IMR-90 (cell line): ENCODE results near the gene MLLT10. TPM values are rescaled to one million over a fixed set of nuclear protein-coding genes. Genes with fewer than 3 reads are reported as not detected.
"Not testable (repeated sequence)": the region's sequence is repeated elsewhere in the genome, so short reads cannot be mapped to it uniquely, and the experiment has no call there.

Experiments used
- ATAC-seq: fragments of 200-7000 bp; cut with Tn5 transposase; 2 replicates; pipeline ENCODE4 v1.9.1; 2020; ENCODE audit warnings: low read depth, mild to moderate bottlenecking, moderate library complexity
- BruUV-seq: library from RNA; stranded (reverse); fragments of 400-500 nt; replicated peaks from 2 replicates; lab custom pipeline; 2021; lab: Mats Ljungman, UMichigan
- CTCF ChIA-PET: fragments of 300-600 bp; formaldehyde crosslinking; extraction: SDS; loops from one replicate; lab custom pipeline; 2021; ENCODE audit warnings: antibody characterized with exemption; lab: Yijun Ruan, JAX
- POLR2A ChIA-PET: fragments of 300-600 bp; sonication (Branson Sonifier 250); formaldehyde crosslinking; loops from one replicate; lab custom pipeline; 2022; ENCODE audit warnings: antibody characterized with exemption; ENCODE audit not compliant: unreplicated experiment; lab: Charles Lee
- DNase-seq: peaks from one replicate; pipeline ENCODE4 v3.0.0; 2013
- H2AFZ ChIP-seq: replicated peaks from 2 replicates; pipeline ENCODE3; 2013; ENCODE audit warnings: low read length, mild to moderate bottlenecking; ENCODE audit not compliant: poor library complexity
- H2AK5ac ChIP-seq: 2 replicates; pipeline ENCODE4 v1.6.1; 2013; ENCODE audit warnings: low read depth, low read length, inconsistent platforms
- H2AK9ac ChIP-seq: replicated peaks from 2 replicates; pipeline ENCODE3; 2013; ENCODE audit warnings: mild to moderate bottlenecking, low read depth, low read length, moderate library complexity; ENCODE audit not compliant: poor library complexity
- H2BK120ac ChIP-seq: 2 replicates; pipeline ENCODE4 v1.6.1; 2013; ENCODE audit warnings: low read depth, low read length, inconsistent platforms
- H2BK15ac ChIP-seq: 3 replicates; pipeline ENCODE4 v1.6.1; 2013; ENCODE audit warnings: low read depth, low read length, inconsistent platforms
- H2BK20ac ChIP-seq: 2 replicates; pipeline ENCODE4 v1.6.1; 2013; ENCODE audit warnings: low read depth, mild to moderate bottlenecking, inconsistent platforms, low read length, moderate library complexity
- H2BK5ac ChIP-seq: 2 replicates; pipeline ENCODE4 v1.6.1; 2013; ENCODE audit warnings: mild to moderate bottlenecking, low read depth, low read length, inconsistent platforms; ENCODE audit not compliant: poor library complexity, severe bottlenecking
- H3K14ac ChIP-seq: replicated peaks from 2 replicates; pipeline ENCODE4 v1.6.1; 2013; ENCODE audit warnings: low read depth, low read length, inconsistent platforms
- H3K18ac ChIP-seq: 2 replicates; pipeline ENCODE4 v1.6.1; 2013; ENCODE audit warnings: low read depth, low read length, control low read depth
- H3K23ac ChIP-seq: 2 replicates; pipeline ENCODE4 v1.6.1; 2013; ENCODE audit warnings: low read depth, low read length, inconsistent platforms
- H3K27ac ChIP-seq: 2 replicates; pipeline ENCODE4 v1.5.1; 2013; ENCODE audit warnings: mild to moderate bottlenecking, control low read depth, low read length; ENCODE audit not compliant: insufficient read depth
- H3K27me3 ChIP-seq: 2 replicates; pipeline ENCODE4 v1.6.1; 2013; ENCODE audit warnings: low read length; ENCODE audit not compliant: control insufficient read depth, insufficient read depth
- H3K36me3 ChIP-seq: 2 replicates; pipeline ENCODE4 v1.6.1; 2013; ENCODE audit warnings: low read length, mixed read lengths; ENCODE audit not compliant: control insufficient read depth, insufficient read depth
- H3K4ac ChIP-seq: 2 replicates; pipeline ENCODE4 v1.6.1; 2013; ENCODE audit warnings: low read depth, low read length, inconsistent platforms
- H3K4me1 ChIP-seq: 2 replicates; pipeline ENCODE4 v1.6.1; 2013; ENCODE audit warnings: low read length, mixed read lengths; ENCODE audit not compliant: control insufficient read depth, insufficient read depth
- H3K4me2 ChIP-seq: 2 replicates; pipeline ENCODE4 v1.6.1; 2013; ENCODE audit warnings: low read depth, mild to moderate bottlenecking, control low read depth, low read length, moderate library complexity
- H3K4me3 ChIP-seq: 2 replicates; pipeline ENCODE4 v1.5.1; 2013; ENCODE audit warnings: low read depth, mild to moderate bottlenecking, control low read depth, low read length, moderate library complexity; ENCODE audit not compliant: insufficient read depth
- H3K56ac ChIP-seq: 2 replicates; pipeline ENCODE4 v1.6.1; 2013; ENCODE audit warnings: low read length, inconsistent platforms; ENCODE audit not compliant: insufficient read depth; ENCODE audit errors: extremely low read depth
- H3K79me1 ChIP-seq, 2 experiments: 2 replicates each; pipeline ENCODE4 v1.6.1; 2013; ENCODE audit warnings: low read length in 2 of 2, inconsistent platforms in 1 of 2, low read depth in 1 of 2
- H3K9ac ChIP-seq: 2 replicates; pipeline ENCODE4 v1.6.1; 2013; ENCODE audit warnings: low read depth, low read length, control low read depth
- H3K9me1 ChIP-seq: 2 replicates; pipeline ENCODE4 v1.6.1; 2013; ENCODE audit warnings: low read length, inconsistent platforms; ENCODE audit not compliant: insufficient read depth
- H3K9me3 ChIP-seq: 2 replicates; pipeline ENCODE4 v1.6.1; 2013; ENCODE audit warnings: low read length; ENCODE audit not compliant: control insufficient read depth, insufficient read depth
- H4K20me1 ChIP-seq: 2 replicates; pipeline ENCODE4 v1.6.1; 2013; ENCODE audit warnings: low read length, inconsistent platforms; ENCODE audit not compliant: insufficient read depth
- H4K5ac ChIP-seq: 2 replicates; pipeline ENCODE4 v1.6.1; 2013; ENCODE audit warnings: mild to moderate bottlenecking, low read depth, low read length, control low read depth
- H4K8ac ChIP-seq, 2 experiments: 2 replicates each; pipeline ENCODE4 v1.6.1; 2013; ENCODE audit warnings: low read depth in 2 of 2, low read length in 2 of 2, control low read depth in 1 of 2, inconsistent platforms in 1 of 2
- H4K91ac ChIP-seq: 2 replicates; pipeline ENCODE4 v1.6.1; 2013; ENCODE audit warnings: low read depth, low read length, inconsistent platforms; ENCODE audit not compliant: insufficient read depth
- WGBS, 2 experiments: methylation state at CpG; one replicate each; pipeline versions ENCODE4 v1.1.5 to v1.1.7; 2013; ENCODE audit warnings: missing lambda C conversion rate in 2 of 2; ENCODE audit not compliant: insufficient read length in 1 of 2; ENCODE audit errors: extremely low coverage in 2 of 2; 5-methylcytosine and 5-hydroxymethylcytosine counted together
- dilution Hi-C: fragments of 300-500 bp; cut with HindIII; formaldehyde crosslinking; loops from one replicate; pipeline ENCODE4 v1.14.3; 2018; ENCODE audit warnings: low sequenced_read_pairs; ENCODE audit not compliant: unreplicated experiment
- in situ Hi-C: fragments of 300-500 bp; cut with MboI; formaldehyde crosslinking; loops from 3 replicates; pipeline ENCODE4 v1.14.3; 2019; ENCODE audit warnings: low sequenced_read_pairs, inconsistent platforms, mixed read lengths
- intact Hi-C: fragments of 100-400 bp; cut with micrococcal nuclease; formaldehyde crosslinking; loops from 2 replicates; pipeline ENCODE4 v1.10.0; 2022
- polyA plus RNA-seq, 3 experiments: library from polyadenylated mRNA; depleted of rRNA; stranded (reverse); fragments of >200 nt; gene quantifications; 2 replicates each; pipeline ENCODE4 v1.2.3, GENCODE V29; 2012; ENCODE audit warnings: low replicate concordance in 1 of 3
- total RNA-seq: library from RNA; depleted of rRNA; stranded (reverse); fragments of >200 nt; gene quantifications from 2 replicates; pipeline ENCODE4 v1.2.3, GENCODE V29; 2012

MLLT10 gene
- total and polyA plus RNA-seq, 2 of the 4 experiments (the other 2 are of a cell fraction) = 22.5 to 29.0 TPM

DNA sequence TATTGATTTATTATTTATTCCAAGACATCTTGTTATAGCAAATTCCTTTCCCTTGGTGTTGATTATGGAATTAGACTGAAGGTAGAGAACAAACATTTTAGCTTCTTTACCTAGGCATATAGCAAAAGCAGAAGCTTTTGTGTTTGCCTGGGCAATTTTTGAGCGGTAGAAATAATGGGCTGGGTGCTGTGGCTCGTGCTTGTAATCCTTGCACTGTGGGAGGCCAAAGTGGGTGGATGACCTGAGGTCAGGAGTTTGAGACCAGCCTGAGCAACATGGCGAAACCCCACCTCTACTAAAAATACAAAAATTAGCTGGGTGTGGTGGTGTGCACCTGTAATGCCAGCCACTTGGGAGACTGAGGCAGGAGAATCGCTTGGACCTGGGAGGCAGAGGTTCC lies 6.7 kb downstream of the MLLT10 start:
- H3K27me3 ChIP-seq, H2BK20ac ChIP-seq, H3K4me2 ChIP-seq, H3K4me1 ChIP-seq, H3K9me1 ChIP-seq, H3K4me3 ChIP-seq, H3K14ac ChIP-seq, dilution Hi-C loops, H3K9me3 ChIP-seq, H3K23ac ChIP-seq, H4K91ac ChIP-seq, H4K5ac ChIP-seq, H2BK120ac ChIP-seq, H3K18ac ChIP-seq, H4K20me1 ChIP-seq, H2AK9ac ChIP-seq, H3K9ac ChIP-seq, BruUV-seq, H2BK5ac ChIP-seq, ATAC-seq, H4K8ac ChIP-seq, DNase-seq, intact Hi-C loops, H2BK15ac ChIP-seq, POLR2A ChIA-PET, H3K27ac ChIP-seq, H3K56ac ChIP-seq, in situ Hi-C loops, H3K4ac ChIP-seq, H2AK5ac ChIP-seq, H2AFZ ChIP-seq: not testable (repeated sequence)
- Histone ChIP-seq H3K36me3 (peaks cover 42% of the 10 kb centered on the region), H3K79me1 (peaks cover 33 to 34% of the 10 kb centered on the region in 2 experiments)
- WGBS, 2 experiments = no CpG with 5 or more reads among the region's 4 CpGs
- CTCF ChIA-PET = interaction anchor here (0.6 to 1.1 kb wide), 2 partner anchors 191 to 1448 kb away, joined by 4 to 5 read pairs; no protein-coding TSS in a partner anchor
